EL (cell line): ENCODE results near the gene CACNA1D.
"Not testable (repeated sequence)": the region's sequence is repeated elsewhere in the genome, so short reads cannot be mapped to it uniquely, and the experiment has no call there.

ENCODE experiments used
- DNase-seq: peaks from one replicate; pipeline ENCODE4 v3.0.0-alpha.2; 2016

Gene CACNA1D

DNA sequence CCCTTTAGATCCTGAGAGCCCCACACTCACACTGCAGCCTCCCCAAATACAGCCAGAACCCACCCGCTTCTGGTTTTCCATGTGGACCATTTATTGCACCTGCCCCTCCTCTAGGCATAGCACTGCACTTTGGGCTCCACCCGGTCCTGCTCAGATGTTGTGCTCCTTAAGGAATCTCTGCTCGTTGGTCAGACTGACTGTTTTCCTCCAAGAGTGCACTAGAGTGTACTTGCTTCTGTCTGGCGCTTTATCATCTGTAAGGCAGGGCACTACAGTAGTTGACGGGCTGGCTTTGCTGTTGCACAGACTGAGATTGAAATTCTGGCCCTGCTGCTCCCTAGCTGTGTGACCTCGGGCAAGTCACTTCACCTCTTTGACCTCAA lies 124.1 kb downstream of the CACNA1D start:
- no peak for DNase-seq

DNA sequence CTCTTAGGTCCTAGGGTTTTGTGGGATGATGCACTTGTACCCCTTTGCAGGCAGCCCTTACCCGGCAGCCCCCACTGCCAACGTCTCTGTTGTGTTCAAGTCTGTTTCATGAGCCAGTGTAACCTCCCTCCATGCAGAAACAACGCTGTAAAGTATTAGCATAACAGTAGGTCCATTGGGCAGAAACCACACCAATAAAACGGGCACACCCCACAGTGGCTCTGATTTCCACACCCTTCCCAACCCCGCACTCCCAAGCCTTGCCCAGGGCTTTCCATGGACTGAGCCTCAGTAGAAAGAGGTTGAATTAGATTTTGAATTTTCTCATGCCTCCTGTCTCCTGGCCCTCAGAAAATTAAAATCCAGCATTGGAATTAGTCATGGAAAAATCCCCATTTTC lies 124.5 kb downstream of the CACNA1D start:
- DNase-seq = no peak

- no peak for DNase-seq
Measured at GRCh38 chr3:53624061-53624857, 129.8 kb downstream of the CACNA1D start.

DNA sequence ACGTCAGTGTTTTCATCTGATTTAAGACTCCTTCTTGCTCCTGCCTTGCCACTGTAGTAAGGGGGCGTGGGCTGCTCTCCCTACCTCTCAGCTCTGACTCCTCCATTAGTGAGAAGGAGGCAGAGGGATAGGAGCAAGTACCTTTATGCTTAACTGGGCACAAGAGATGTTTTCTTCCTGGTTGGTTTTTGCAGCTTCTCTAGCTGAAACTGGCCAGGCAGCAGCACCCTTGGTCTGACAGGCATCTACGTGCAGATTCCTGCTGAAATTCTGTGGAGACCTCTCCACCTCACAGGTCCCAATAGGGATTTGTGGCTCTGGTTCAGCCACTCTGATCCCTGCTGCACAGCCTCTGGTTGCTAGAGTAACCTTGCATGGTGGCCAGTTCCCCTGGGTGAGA lies 132.5 kb downstream of the CACNA1D start:
- no peak for DNase-seq

- no peak for DNase-seq
Measured at GRCh38 chr3:53628536-53629401, 134.4 kb downstream of the CACNA1D start.

- DNase-seq = no peak
Measured at GRCh38 chr3:53629402-53629723, 135.0 kb downstream of the CACNA1D start.

GRCh38 chr3:53630547-53630946 lies 136.1 kb downstream of the CACNA1D start:
- DNase-seq = no peak

- DNase-seq = no peak
Measured at GRCh38 chr3:53633197-53633787, 138.9 kb downstream of the CACNA1D start.

DNA sequence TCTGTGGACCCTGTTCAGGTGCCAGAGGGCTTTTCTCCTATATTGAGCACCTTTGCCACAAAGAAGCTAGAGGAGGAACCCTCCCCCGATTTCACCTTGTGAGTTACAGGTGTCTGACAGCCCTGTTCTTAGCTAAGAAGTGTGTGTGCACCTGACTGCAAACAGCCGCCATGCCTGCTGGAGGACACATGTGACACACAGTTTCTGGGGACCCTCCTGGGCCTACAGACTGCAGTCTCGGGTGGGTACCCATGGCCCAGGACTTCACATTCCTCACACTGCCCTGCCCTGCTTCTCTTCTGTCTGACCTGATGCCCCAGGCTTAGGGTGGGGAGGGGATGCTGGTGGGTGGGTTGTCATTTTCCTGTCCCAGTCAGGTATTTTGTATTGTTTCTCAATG lies 140.6 kb downstream of the CACNA1D start:
- DNase-seq = no peak

DNA sequence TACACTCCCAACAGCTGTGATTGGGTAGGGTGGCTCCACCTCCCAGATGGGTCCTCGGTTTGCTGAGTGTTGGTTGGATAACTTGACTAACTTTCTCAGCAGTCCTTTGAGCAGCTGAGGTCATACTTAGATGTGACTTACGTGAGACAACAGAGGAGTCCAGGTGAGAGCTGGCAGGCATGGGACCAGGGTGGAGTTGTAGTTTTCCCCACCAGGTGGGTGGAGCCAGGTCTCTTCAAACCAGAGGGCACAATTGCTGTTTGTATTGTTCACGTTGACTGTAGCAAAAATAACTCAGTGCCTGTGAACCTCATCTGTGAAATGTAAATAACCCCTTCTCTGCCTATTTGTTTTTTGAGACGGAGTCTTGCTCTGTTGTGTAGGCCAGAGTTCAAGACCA lies 144.4 kb downstream of the CACNA1D start:
- not testable (repeated sequence) for DNase-seq

DNA sequence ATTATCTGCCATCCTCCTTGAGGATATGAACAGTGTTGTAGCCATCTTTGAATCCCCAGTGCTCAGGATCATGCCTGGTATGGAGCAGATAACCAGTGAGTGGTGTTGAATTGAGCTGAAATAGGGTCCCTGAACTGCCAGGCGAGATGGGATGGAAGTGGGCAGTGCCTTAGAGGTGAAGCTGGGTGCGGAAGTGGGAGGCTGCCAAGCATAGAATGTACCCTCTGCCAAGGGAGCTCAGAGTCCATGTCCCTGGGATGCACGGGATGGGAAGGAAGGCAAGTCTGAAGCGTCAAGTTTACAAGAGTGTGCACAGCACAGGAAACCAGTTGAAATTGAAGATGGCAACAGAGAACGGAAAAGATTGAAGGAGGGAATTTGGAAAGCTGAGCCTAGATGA lies 147.0 kb downstream of the CACNA1D start:
- DNase-seq = no peak

GRCh38 chr3:53642211-53642610 lies 147.8 kb downstream of the CACNA1D start:
- no peak for DNase-seq

GRCh38 chr3:53643757-53644156 lies 149.3 kb downstream of the CACNA1D start:
- no peak for DNase-seq

- DNase-seq = no peak
Measured at GRCh38 chr3:53645754-53646153, 151.3 kb downstream of the CACNA1D start.

- DNase-seq = no peak
Measured at GRCh38 chr3:53646723-53647122, 152.3 kb downstream of the CACNA1D start.

GRCh38 chr3:53649816-53650215 lies 155.4 kb downstream of the CACNA1D start:
- DNase-seq = no peak

- no peak for DNase-seq
Measured at GRCh38 chr3:53650424-53650823, 156.0 kb downstream of the CACNA1D start.

- DNase-seq = no peak
Measured at GRCh38 chr3:53650928-53651661, 156.7 kb downstream of the CACNA1D start.

DNA sequence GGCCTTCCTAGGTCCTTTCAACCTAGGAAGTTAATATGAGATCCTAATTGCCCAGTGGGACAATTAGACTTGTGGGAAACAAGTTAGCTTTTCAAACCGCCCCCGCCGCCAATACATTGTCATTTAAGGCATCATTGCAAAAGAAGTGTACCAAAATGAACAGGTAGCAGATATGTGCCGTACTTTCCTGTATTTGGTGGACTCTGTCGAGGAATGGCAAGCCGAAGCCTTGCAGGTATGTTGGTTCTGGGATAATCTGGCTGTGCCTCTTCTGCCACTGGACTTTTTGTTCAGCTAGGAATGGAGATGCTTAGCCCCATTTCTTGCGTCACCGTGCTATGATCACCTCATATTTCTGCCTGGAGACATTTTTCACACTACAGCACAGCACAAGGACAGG lies 157.5 kb downstream of the CACNA1D start:
- no peak for DNase-seq

DNA sequence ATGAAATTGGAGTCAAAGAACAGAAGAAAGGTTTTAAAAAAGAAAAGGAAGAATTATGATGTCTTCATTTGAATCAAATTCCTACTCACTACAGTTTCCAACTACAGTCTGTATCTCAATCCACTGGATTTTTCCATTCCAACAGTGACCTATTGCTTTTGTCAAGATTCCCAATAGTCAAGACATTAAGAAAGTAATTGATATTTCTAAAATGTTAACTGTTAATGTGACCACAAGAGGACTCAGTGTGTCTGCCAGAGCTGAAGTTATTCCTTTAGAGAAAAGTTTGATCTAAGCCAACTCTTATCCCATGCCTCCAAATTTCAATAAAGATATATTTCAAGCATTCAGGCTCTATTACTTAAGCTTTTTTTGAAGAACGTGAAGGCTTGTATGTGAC lies 163.2 kb downstream of the CACNA1D start:
- no peak for DNase-seq

- no peak for DNase-seq
Measured at GRCh38 chr3:53658613-53659193, 164.3 kb downstream of the CACNA1D start.

DNA sequence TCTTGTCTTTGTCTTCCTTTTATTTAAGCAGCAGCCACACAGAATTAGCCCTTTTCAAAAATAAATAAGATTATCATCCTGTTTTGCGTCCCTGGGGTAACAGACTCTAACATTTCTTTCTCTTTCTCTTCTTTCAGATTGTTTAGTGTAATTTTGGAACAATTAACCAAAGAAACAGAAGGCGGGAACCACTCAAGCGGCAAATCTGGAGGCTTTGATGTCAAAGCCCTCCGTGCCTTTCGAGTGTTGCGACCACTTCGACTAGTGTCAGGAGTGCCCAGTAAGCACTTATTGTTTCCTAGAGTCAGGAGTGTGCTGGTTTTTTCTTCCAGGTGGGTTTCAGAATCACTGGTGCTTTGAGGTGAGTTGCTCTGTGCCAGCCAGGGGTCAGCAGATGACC lies 165.6 kb downstream of the CACNA1D start:
- DNase-seq = no peak

DNA sequence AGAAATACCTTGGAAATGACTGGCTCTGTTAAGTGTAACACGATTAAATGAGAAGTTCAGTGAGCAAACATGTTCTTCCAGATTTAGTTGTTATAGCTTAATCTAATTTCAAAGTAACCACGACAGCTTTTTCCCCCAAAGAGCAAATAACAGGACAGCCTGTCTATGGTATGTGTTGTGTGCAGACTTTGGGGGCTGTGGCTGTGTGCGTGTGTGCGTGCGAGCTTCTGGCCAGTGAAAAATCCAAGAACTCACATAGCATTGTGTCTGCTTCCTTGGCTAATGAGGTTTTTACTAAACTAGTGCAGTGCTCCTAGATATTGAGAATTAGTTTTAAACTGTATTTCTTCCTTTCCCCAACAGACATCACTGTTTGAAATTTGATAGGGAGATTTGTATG lies 167.1 kb downstream of the CACNA1D start:
- no peak for DNase-seq
